Measurements from ENCODE around the gene DAGLB. TPM values are rescaled to one million over a fixed set of nuclear protein-coding genes. Genes with fewer than 3 reads are reported as not detected.

DAGLB gene
- total and polyA plus RNA-seq, 10 donors, result 7.2 to 35.1 (median 24.6) TPM

- intact Hi-C loops (cut with DNase I; ENCODE audit: low total_unique reads), result no loop called here
- peaks cover 0 to 96% (median 65%) of the 10 kb centered on the region in 6 donors for H3K36me3 ChIP-seq
- TF ChIP-seq POLR2AphosphoS5 (IDR thresholded peaks at IDR 0.05), result no peak
- TF ChIP-seq POLR2A (IDR thresholded peaks at IDR 0.05), result no peak
- TF ChIP-seq, protein P1, sequence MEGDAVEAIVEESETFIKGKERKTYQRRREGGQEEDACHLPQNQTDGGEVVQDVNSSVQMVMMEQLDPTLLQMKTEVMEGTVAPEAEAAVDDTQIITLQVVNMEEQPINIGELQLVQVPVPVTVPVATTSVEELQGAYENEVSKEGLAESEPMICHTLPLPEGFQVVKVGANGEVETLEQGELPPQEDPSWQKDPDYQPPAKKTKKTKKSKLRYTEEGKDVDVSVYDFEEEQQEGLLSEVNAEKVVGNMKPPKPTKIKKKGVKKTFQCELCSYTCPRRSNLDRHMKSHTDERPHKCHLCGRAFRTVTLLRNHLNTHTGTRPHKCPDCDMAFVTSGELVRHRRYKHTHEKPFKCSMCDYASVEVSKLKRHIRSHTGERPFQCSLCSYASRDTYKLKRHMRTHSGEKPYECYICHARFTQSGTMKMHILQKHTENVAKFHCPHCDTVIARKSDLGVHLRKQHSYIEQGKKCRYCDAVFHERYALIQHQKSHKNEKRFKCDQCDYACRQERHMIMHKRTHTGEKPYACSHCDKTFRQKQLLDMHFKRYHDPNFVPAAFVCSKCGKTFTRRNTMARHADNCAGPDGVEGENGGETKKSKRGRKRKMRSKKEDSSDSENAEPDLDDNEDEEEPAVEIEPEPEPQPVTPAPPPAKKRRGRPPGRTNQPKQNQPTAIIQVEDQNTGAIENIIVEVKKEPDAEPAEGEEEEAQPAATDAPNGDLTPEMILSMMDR (IDR thresholded peaks at IDR 0.05 in 8 of 11, conservative IDR thresholded peaks at IDR 0.05 in 3 of 11), result no peak
Measured at GRCh38 chr7:6425948-6426347, 21.8 kb downstream of the DAGLB start.

DNA sequence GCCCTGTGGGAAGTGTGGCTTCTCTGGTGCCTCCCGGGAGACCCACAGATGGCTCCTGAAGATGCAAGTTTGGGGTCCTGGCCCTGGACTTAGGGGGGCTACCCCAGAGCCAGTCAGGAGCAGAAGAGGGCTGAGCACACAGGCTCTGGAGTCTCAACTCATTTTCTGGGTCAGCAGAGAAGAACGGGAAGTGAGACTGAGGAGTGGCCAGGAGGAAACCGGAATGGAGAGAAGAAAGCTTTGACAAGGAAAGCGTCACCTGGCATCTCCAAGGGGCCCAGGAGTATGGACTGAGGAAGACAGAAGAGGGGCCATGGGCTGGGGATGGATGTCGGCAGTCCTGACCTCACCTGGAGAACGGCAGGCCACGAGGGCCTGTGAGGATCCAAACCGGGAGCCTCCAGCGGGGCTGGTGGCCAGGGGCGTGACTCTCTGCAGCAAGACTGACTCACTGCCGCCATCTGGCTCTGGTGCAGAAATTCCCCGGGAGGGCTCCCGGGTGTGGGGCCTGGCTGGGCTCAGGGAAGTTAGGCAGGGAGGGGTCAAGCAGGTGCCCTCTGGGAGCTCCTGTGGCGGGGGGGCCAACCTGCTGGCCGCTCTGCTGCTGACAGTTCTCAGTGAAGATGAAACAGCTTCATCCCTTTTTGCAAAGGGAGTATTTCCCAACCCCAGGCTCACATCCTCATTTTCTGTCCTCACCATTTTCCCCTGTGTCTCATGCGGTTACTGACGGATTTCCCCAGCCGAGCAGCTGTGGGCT, 23.6 kb downstream of the DAGLB start:
- 43 to 79% (median 64%) methylated on average over 17 to 18 of the region's 18 CpGs for WGBS, 5 donors
- intact Hi-C loops (cut with DNase I; ENCODE audit: low total_unique reads), result no loop called here
- no peaks in the 10 kb centered on the region for H3K27me3 ChIP-seq (replicated peaks in 1 of 7)
- no peaks in the 10 kb centered on the region for H3K9me3 ChIP-seq
- peak overlapping the region in 2 of 8 donors; percentile 21 to 47 for H3K4me3 ChIP-seq
- peak; percentile 87 for DNase-seq
- peak overlapping the region in 7 of 8 donors; percentile 54 to 93 (median 77) for H3K27ac ChIP-seq
- peaks cover 0 to 96% (median 68%) of the 10 kb centered on the region in 6 donors for H3K36me3 ChIP-seq
- peaks cover 0 to 38% (median 13%) of the 10 kb centered on the region in 6 donors for H3K4me1 ChIP-seq
- no peak for TF ChIP-seq POLR2A (IDR thresholded peaks at IDR 0.05)
- TF ChIP-seq, protein P1 (IDR thresholded peaks at IDR 0.05 in 8 of 11, conservative IDR thresholded peaks at IDR 0.05 in 3 of 11), result peak in 2 of 11 experiments; percentile 9 to 15
- TF ChIP-seq POLR2AphosphoS5 (IDR thresholded peaks at IDR 0.05), result peak; percentile 12 to 36 (median 22)

More at GRCh38 chr7:6425948-6426347, 21.8 kb downstream of the DAGLB start:
- Histone ChIP-seq H3K27me3 (replicated peaks in 1 of 7) (no peaks in the 10 kb centered on the region), H3K9me3 (no peaks in the 10 kb centered on the region), H3K4me3 (no peak overlapping the region), H3K27ac (no peak overlapping the region), H3K4me1 (peaks cover 0 to 38% (median 13%) of the 10 kb centered on the region in 6 donors)
- 89 to 97% (median 95%) methylated on average over 13 to 15 of the region's 15 CpGs for WGBS, 5 donors
- DNase-seq, result no peak

DNA sequence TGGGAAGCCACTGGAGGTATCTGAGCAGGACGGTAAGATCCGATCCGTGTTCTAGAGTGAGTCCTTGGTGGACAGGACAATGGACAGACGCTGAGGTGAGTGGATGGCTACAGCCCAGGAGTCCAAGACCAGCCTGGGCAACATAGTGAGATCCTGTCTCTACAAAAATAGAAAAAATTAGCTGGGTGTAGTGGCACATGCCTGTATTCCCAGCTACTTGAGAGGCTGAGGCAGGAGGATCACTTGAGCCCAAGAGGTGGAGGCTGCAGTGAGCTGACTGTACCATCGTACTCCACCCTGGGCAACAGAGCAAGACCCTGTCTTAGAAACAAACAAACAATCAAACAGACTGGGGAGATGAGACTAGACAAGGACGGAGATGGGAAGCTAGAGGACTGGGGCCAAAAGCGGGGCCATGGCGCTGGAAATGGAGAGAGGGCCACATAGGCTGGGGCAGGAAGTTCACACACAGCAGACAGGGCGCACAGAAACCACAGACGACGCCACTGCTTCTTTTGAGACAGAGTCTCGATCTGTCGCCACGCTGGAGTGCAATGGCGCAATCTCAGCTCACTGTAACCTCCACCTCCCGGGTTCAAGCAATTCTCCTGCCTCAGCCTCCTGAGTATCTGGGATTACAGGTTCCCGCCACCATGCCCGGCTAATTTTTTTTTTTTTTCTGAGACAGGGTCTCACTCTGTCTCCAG, 24.7 kb downstream of the DAGLB start:
- intact Hi-C loops (cut with DNase I; ENCODE audit: low total_unique reads), result no loop called here
- H3K36me3 ChIP-seq, result peaks cover 0 to 95% (median 59%) of the 10 kb centered on the region in 6 donors
- peak overlapping the region in 5 of 8 donors; percentile 73 to 93 (median 86) for H3K27ac ChIP-seq
- 62 to 79% (median 70%) methylated on average over 18 of the region's 18 CpGs for WGBS, 5 donors
- H3K9me3 ChIP-seq, result no peaks in the 10 kb centered on the region
- peak in 1 of 3 donors; percentile 50 for TF ChIP-seq POLR2AphosphoS5 (IDR thresholded peaks at IDR 0.05)
- TF ChIP-seq, protein P1 (IDR thresholded peaks at IDR 0.05 in 8 of 11, conservative IDR thresholded peaks at IDR 0.05 in 3 of 11), result no peak
- H3K27me3 ChIP-seq (replicated peaks in 1 of 7), result no peaks in the 10 kb centered on the region
- no peak overlapping the region for H3K4me3 ChIP-seq
- H3K4me1 ChIP-seq, result peaks cover 0 to 38% (median 13%) of the 10 kb centered on the region in 6 donors
- peak; percentile 89 for DNase-seq

DNA sequence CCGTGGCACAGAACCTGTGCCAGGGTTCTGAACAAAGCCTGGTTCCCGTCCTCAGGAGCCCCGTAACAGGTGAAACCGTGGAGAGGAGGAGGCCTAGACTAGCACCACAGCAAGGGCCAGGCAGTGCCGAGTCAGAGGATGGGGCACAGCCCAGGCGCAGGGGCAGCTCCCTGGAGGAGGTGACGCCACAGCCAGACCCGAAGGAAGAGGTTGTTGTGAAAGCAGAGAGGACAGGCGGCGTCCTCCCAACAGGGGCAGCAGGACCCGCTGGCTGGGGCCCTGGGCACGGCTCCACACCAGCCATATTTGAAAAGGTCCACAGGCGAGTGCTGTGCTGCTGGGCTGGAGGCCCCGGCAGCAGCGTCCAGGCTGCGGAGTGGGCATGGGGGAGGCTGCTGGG, 25.7 kb downstream of the DAGLB start:
- 67 to 96% (median 87%) methylated on average over 13 to 16 of the region's 16 CpGs for WGBS, 5 donors
- TF ChIP-seq POLR2AphosphoS5 (IDR thresholded peaks at IDR 0.05) (no peak), POLR2A (IDR thresholded peaks at IDR 0.05) (no peak)
- TF ChIP-seq, protein P1 (IDR thresholded peaks at IDR 0.05 in 8 of 11, conservative IDR thresholded peaks at IDR 0.05 in 3 of 11), result no peak
- peaks cover 0 to 38% (median 13%) of the 10 kb centered on the region in 6 donors for H3K4me1 ChIP-seq
- H3K36me3 ChIP-seq, result peaks cover 0 to 95% (median 57%) of the 10 kb centered on the region in 6 donors
- H3K27ac ChIP-seq, result peak overlapping the region in 3 of 8 donors; percentile 40 to 93 (median 77)
- no peaks in the 10 kb centered on the region for H3K9me3 ChIP-seq
- H3K27me3 ChIP-seq (replicated peaks in 1 of 7), result no peaks in the 10 kb centered on the region
- no peak overlapping the region for H3K4me3 ChIP-seq
- DNase-seq, result no peak
- intact Hi-C loops (cut with DNase I; ENCODE audit: low total_unique reads), result no loop called here
